GM19238 (cell line): Measurements from ENCODE around the gene DCAF8L2.
"Not testable (repeated sequence)": the region's sequence is repeated elsewhere in the genome, so short reads cannot be mapped to it uniquely, and the experiment has no call there.

Source experiments
- DNase-seq: peaks from one replicate; pipeline ENCODE4 v3.0.0; 2011; ENCODE audit warnings: low spot score; ENCODE audit not compliant: insufficient read length

Gene DCAF8L2

DNA sequence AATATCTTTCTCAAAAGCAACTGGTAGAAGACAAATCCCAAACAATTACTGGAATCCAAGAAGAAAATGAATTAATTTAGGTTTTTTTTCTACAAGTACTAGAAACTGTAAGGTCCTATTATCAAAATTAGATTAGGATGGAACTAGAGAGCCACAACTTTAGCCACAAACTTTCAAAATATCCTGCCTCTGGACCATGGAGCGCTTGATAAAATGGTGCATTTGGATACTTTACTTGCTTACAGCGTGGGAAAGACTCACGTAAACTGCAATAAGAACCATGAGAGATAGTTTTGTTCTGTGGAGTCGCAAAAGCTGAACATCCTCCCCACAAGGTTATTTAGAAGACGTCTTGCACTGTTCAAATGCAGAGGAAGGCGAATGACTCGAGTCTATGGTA is at the start of gene DCAF8L2:
TSS of gene DCAF8L2 (plus strand) at position 301 of the 400 bp plus-strand sequence. CDS start 156,552 bp downstream, outside the sequence.
- DNase-seq = no peak

- not testable (repeated sequence) for DNase-seq
Measured at GRCh38 chrX:27541161-27541560, 49.0 kb upstream of the DCAF8L2 start.

DNA sequence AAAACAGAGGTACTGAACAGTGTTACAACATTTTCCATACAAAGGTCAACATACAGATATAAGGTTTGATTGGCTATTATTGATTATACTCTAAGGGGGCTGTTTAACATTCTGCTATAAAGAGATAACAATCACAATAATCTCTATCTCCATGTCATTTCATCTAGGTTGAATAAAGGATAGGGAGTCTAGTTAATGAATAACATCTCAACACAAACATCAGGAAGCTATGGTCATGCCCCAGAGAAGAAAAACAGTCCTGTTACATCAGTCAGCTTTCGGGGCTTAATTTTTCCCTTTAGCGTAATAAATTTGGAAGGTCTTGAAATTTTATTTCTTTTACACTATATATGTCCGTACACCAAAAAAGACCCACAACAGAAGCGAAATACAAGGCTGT is 41.5 kb upstream of the DCAF8L2 start:
- no peak for DNase-seq

GRCh38 chrX:27549688-27550087 is 40.5 kb upstream of the DCAF8L2 start:
- no peak for DNase-seq

DNA sequence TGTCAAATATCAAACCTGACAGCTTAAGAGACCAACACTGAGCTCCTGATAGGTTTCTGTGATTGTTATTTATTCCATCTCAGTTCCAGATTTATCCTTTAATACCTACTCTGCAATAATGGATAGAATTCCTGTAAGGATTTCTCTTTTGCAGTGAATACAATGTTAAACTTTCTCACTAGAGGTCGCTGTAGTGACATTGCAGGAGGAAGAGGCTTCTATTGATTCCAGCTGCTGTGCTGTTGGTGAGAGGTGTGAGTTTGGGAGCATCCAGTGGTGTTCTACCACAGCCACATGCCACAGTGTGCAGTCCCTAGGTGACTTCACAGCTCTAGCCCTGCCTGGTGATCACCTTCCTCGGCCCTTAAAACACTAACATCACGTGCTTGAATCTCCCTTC is 34.6 kb upstream of the DCAF8L2 start:
- no peak for DNase-seq

DNA sequence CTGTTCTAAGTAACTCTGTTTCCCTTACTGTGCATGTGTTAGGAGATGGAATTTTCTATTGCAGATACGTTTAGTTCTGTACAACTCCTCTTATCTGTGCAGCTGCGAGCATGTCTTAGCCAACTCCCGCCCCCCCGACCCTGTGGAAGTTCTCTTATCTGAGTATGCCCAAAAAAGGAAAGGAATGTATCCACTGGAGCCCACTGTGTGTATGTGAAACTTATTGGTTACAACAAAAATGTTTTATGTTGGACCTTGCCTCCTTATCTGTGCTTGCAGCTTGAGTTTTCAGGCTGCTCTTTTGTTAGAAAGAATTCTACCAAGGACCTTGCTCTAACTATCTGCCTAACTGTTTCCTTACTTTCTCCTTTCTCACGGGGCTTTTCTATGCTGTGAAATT is 24.2 kb upstream of the DCAF8L2 start:
- DNase-seq = no peak

DNA sequence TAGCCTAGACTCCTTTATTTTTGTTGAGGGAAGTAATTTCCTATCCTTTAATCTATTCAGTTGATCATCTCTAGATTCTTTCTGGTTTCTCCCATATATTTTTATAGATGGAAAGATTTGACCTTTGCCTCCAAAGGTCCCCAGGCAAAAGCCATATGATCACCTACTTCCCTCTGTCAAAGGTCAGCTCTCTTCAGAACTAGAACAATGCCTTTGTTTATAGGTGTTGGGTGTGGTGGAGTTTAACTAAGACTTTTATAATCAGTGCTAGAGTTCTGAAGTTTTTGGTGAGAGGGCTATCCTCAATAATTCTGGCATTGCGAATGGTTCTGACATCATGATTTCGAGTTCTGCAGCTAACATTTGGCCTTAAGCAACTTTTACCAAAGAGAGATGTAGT is 19.0 kb upstream of the DCAF8L2 start:
- DNase-seq = no peak

DNA sequence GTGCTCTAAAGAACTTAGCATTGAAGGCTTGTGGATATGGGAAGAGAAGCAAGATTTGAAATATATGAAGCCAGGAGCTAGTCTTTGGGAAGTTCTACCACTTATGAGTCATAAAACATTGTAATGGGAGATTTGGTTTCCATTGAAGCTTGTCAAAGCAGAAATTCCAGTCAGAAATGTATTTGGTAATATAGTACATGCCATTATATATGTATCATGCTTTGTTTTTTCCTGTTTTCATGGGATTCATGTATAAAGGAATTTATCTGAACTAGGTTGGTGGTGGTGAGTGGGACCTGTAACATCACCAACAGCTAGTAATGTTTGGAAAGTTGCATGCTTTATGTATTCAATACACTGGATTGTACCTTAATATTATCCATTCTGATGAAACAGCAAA is 14.6 kb upstream of the DCAF8L2 start:
- no peak for DNase-seq

- no peak for DNase-seq
Measured at GRCh38 chrX:27583976-27584375, 6.2 kb upstream of the DCAF8L2 start.

GRCh38 chrX:27591938-27592337 is 1.8 kb downstream of the DCAF8L2 start:
- no peak for DNase-seq

DNA sequence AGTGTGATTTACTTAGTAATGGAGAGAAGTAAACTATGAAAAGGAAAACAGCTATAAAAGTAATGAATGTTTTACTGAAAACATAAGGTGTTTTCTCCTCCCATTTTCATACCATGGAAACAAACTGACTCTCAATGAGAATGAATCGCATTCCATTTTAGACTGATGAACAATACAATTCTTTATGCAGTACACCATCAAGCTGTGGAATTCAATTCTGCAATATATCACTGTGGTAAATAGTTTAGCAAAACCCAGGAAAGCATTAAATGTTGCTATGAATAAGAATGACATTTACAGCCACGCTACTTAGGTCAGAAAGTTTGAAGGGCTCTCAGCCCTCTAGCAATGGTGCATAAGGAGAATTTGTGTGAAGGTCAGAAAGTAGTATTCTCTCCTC is 7.4 kb downstream of the DCAF8L2 start:
- no peak for DNase-seq

- no peak for DNase-seq
Measured at GRCh38 chrX:27598312-27598711, 8.2 kb downstream of the DCAF8L2 start.

DNA sequence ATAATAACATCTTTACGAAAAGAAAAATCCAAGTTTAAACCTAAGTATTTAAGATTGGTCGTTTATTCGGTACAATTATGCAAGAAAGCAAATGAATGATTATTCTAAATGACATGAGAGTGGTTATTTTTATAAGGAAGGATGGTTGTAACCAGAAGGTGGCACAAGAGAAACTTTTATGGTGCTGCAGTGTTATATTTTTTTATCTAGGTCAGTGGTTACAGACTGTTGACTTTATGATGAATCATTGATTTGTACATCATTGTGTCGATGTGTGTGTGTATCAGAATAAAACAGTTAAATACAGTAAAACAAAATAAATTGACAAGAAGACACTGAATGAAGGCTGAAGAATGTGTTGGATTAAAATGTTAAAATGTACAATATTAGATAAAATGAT is 9.8 kb downstream of the DCAF8L2 start:
- no peak for DNase-seq

DNA sequence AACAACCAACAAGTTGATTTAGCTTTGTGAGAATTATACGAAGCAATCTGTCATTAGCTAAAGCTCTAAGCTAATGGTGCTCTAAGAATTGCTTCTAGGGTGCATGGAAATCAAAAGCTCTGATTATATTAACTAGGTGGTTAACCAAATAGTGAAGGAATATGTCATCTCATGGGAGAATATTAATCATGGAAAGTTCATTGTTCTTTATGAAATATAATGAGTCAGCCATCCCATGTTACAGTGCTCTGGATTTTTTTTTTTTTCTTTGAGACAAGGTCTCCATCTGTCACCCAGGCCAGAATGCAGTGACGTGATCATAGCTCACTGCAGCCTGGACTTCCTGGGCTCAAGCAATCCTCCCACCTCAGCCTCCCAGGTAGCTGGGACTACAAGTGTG is 10.5 kb downstream of the DCAF8L2 start:
- DNase-seq = no peak

- DNase-seq = no peak
Measured at GRCh38 chrX:27608671-27609070, 18.5 kb downstream of the DCAF8L2 start.

GRCh38 chrX:27619459-27619858 is 29.3 kb downstream of the DCAF8L2 start:
- no peak for DNase-seq

DNA sequence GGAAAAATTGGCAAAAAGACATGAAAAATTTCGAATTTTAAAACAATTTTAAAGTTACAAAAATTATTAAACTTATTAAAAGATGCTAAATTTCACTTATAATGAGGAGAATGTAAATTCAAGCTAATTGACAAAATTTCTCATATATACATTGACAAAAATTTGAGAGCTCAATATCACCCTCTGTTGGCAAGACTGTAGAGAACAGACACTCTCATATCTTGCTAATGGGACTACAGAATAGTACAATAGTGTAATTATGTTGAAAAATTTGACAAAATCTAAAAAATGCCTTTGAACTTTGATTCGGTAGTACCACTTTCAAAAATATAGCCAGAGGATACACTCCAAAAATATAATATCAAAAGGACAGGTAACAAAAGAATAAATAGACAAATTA is 29.8 kb downstream of the DCAF8L2 start:
- DNase-seq = no peak

GRCh38 chrX:27622883-27623282 is 32.7 kb downstream of the DCAF8L2 start:
- DNase-seq = no peak

DNA sequence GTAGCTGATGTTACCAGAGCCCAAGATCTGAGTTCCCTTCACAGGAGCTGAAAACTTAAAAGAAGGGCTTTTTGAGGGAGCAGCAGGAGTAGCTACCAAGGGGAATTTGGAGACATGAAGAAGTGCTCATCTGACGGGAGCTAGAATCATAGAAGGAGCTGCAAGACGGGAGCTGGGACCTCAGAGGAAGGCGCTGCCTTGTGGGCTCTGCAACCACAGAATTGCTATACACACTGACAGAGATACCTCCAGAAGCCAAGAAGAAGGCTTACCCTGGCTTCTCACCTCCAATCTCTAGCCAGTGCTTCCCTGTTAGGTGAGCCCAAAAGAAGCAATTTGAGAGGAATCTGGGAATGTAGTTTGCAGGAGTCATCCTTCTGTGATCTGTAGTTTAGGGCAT is 35.9 kb downstream of the DCAF8L2 start:
- no peak for DNase-seq

DNA sequence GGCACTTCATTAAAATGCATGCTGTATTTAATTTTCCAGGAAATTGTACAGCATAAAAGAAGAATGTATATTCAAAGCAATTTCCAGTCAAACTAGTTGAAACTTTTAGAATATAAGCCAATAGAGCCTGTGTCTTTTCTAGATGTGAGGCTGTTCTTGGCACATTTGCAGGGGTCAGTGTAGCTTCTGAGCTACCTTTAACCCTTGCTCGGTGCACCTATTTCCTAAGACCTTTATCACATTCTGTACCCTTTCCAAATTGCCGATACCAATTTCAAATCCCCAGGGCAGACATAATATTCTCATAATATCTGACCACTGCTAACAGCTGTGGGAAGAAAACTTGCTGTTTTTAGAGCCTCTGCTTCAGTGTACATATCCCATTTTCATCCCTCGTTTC is 43.2 kb downstream of the DCAF8L2 start:
- DNase-seq = no peak

DNA sequence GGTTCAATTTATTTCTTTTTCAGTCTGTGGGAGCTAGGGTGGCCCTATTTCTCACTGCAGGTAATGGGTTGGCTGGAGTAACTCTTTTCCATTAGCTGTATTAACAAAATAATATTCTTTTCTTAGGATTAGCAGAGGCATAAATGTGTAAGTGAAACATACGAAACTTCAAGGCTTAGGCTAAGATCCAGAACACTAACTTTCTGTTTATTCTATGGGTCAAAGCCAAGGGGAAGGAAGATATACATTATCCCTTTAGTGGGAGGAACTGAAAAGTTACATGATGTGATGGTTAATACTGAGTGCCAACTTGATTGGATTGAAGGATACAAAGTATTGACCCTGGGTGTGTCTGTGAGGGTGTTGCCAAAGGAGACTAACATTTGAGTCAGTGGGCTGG is 66.4 kb downstream of the DCAF8L2 start:
- no peak for DNase-seq

- no peak for DNase-seq
Measured at GRCh38 chrX:27660878-27661277, 70.7 kb downstream of the DCAF8L2 start.

DNA sequence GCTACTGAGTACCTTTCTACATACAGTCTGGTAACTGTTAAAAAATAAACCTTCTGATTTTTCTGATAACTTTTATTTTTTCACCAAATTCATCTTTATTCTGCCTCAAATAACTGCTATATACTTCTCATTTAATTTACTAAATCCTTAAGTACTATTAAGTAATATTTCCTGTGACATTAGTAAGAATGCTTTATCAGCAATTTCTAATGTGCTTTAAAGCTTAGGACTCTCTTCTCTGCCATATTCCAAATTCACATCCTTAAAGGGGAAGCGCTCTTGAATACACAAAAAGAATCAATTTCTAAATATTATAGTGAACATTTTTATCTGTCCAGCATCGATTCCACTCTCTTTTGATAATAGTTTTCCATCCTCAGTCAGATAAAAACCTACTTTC is 81.1 kb downstream of the DCAF8L2 start:
- no peak for DNase-seq

DNA sequence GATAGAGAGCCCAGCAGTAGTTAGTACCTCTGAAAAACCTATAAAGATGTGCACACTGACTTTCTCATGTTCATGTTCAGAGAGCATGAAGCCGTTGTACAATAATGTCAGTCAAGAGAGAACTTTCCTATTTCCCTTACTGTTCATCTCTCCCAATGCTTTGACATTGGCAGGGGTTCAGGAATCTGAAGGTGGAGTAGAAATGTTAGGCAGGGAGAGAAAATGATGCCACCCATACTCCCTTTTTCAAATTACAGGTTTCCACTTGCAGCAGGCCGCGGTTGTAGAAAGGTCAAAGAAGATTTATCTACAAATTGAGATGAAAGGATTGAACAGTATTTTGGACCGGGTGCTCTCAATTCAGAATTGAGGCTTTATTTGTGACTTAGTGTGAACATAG is 84.3 kb downstream of the DCAF8L2 start:
- DNase-seq = no peak
